ENCODE measurements around the gene RIPOR3. TPM values are rescaled to one million over a fixed set of nuclear protein-coding genes. Genes with fewer than 3 reads are reported as not detected.
"Not testable (repeated sequence)": the region's sequence is repeated elsewhere in the genome, so short reads cannot be mapped to it uniquely, and the experiment has no call there.

Gene RIPOR3
- polyA plus RNA-seq, 3 donors, result 5.4 to 10.8 (median 5.5) TPM

DNA sequence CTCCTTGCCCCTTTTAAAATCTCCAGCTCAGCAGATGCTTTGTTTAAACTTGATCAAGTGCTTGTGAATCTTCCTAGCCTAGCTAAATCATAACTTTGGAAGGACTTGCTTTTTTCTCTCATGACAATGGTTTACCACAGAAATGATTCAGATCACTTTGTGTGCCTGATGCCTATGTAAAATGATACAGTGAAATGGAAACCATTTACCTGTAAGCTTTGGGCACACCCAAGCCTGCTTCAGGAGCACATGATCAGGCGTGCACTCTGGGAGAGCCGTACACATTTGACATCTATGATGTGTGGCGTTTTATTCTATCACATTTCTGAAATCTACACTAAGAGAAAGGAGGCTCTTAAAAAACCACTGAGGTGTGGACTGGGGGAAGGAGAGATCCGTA, 140.1 kb downstream of the RIPOR3 start:
- no peak for DNase-seq (ENCODE audit: extremely low read depth in 1 of 11, low read depth in 9 of 11, low spot score in 4 of 11)

DNA sequence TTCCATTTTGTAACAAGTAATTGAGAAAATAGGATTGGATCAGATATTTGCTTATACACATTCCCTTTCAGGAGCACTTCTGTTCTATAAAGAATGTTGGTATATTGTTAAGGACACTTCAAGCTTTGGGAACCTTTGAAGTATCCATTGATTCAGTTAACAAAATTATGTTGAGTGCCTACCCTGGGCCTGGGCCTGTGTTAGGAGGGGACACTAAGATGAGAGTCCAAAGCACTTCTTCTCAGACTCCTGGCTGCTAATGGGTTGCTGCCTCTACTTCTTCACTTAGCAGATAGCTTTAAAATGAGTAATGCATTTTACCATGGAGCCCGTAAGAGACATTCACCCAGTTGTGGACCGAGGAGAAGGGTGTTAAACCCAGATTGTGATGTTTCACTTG, 140.8 kb downstream of the RIPOR3 start:
- DNase-seq (ENCODE audit: extremely low read depth in 1 of 11, low read depth in 9 of 11, low spot score in 4 of 11), result no peak

DNA sequence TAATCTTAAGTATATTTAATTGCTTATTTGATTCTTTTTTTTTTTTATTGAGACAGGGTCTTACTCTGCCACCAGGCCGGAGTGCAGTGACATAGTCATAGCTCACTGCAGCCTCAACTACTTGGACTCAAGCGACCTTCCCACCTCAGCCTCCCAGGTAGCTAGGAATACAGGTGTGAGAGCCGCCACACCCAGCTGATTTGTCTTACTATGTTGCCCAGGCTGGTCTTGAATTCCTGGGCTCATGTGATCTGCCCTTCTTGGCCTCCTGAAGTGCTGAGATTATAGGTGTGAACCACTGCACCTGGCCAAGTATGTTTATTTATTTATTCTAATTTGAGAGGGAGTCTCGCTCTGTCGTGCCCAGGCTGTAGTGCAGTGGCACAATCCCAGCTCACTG, 142.9 kb downstream of the RIPOR3 start:
- no peak for DNase-seq (ENCODE audit: extremely low read depth in 1 of 11, low read depth in 9 of 11, low spot score in 4 of 11)

DNA sequence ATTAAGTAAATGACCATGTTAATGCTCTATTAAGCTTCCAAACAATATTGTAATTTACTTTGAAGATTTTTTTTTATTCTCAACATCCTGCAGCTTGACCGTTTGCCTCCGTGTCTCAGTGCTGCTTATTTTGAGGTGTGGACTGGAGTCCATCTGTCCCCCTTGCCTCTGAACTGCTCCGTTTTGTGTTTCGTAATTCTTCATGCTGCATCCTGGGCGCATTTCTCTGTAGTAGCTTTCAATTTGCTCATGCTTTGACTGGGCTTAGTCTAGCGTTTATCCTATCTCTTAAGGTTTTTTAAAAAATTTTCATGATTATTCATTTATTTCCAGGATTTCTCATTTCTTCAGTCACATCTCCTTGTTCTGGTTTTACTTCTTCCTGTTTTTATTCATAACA, 143.4 kb downstream of the RIPOR3 start:
- no peak for DNase-seq (ENCODE audit: extremely low read depth in 1 of 11, low read depth in 9 of 11, low spot score in 4 of 11)

DNA sequence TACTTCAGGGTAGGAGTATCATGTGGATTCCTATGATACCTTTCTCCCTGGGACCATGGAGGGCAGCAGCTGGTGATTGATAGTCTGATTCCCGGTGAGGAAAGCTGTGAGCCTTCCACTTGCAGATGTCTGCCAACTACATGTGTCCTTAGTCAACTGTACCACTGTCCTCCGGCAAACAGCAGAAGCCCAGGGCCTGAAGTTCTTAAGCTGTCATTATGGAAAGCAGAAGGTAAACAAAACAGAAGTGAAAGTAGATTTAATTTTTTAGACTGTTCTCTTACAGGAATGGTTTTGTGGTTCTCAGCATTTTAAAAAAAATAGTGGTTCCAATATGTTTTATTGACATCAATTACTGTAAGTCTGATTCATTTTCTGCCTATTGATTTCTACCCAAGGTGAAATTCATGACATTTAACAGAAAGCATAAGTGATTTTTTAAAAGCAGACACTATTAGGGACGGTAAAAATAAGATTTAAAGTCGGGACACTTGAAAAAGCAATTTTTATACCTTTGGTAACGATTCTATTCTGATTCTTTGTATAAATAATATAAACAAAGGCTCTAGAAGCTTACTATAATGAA, 144.5 kb downstream of the RIPOR3 start:
- no peak for DNase-seq (ENCODE audit: extremely low read depth in 1 of 11, low read depth in 9 of 11, low spot score in 4 of 11)

DNA sequence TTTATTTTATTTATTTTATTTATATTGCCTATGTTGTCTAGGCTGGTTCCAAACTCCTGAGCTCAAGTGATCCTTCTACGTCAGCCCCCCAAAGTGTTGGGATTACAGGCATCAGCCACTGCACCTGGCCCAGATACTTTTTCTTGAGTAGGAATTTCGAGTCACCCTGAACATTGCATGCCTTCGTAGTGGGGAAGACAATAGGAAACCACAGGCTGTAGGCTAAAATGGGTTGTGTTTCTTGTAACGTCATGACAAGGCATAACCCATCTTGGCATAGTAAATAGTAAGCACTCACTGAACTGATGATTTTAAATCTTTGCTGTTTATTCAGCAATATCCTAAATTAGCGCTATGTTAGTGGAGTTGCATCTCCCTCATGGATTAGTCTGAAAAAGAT, 146.2 kb downstream of the RIPOR3 start:
- no peak for DNase-seq (ENCODE audit: extremely low read depth in 1 of 11, low read depth in 9 of 11, low spot score in 4 of 11)

DNA sequence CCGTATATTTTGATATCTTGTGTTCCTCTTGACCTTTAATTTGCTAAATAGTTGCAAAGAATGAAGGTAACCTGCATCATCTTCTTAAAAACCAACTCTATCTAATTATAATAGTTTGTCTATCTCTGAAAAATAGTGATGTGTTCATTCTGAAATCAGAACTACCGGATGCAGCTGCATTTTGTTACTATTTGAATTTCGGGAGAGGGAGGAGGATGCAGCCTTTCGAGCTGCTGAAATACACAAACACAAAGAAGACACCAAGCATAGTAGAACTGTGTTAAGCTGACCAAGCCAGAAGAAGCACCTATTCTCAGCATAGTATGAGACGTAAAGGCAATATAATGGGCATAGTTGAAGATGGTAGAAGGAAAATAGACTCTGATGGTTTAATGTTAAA, 148.0 kb downstream of the RIPOR3 start:
- DNase-seq (ENCODE audit: extremely low read depth in 1 of 11, low read depth in 9 of 11, low spot score in 4 of 11), result no peak

DNA sequence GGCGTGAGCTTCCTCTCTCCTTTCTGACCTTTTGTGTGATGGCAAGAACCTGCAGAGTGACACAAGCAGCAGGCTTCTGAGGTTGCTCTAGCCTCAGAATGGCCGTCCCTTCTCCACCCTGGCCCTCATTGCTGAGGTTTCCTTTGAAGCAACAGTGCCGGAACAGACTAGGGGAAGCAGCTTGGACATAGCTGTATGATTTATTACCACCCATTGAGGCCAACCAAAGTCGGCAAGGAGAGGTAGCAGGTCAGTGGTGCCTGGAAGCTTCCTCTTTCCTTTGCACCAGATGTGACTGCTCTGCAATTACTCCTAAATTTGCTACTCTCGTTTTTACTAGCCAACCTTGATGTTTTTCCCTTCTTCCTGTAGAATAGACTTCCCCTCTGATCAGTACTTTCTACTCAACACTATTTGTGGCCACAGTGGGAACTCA, 149.7 kb downstream of the RIPOR3 start:
- DNase-seq (ENCODE audit: extremely low read depth in 1 of 11, low read depth in 9 of 11, low spot score in 4 of 11), result no peak

DNA sequence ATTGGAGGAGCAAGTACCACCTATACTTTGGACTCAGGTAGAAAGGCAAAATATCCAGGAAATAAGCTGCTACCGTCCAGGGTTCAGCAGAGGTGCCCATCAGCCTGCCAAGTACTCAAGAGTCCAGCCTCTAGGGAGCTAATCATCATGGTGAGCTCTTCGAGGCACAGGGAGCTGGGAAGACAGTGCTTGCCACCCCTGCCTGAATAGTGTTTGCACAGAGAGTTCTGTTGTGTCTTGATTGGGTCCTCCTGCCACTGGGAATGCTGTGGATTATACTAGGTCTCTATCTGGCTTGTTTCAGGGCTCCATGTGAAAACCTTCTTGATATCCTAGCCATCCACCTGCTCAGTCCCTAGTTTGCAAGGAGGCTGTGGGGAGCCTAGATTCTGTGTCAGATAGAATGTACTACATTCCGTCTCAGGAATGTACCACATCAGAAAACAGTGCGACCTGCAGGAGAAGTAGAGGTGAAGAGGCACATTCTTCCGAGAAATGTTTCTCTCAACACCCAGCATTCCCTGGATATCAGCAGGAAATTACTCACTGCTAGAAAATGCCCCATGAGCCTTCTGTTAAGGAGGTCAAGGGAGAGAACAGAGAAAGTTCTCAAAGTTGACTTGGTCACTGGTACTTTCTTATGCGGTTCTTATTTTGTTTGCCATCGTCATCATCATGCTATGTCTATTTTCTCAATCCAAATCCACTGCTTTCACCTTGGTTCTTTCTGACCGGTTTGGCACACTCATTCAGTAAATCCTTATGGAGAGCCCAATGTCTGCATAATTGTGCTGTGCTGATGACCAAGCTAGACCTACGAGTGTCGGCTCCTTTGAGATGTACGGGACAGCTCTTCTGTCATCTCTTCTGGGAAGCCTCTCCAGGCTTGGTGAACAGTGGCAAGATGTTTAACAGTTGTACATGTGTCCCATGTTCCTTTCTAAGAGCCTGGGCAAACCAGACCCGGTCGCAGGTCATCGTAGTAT, 150.4 kb downstream of the RIPOR3 start:
- DNase-seq (ENCODE audit: extremely low read depth in 1 of 11, low read depth in 9 of 11, low spot score in 4 of 11), result no peak

DNA sequence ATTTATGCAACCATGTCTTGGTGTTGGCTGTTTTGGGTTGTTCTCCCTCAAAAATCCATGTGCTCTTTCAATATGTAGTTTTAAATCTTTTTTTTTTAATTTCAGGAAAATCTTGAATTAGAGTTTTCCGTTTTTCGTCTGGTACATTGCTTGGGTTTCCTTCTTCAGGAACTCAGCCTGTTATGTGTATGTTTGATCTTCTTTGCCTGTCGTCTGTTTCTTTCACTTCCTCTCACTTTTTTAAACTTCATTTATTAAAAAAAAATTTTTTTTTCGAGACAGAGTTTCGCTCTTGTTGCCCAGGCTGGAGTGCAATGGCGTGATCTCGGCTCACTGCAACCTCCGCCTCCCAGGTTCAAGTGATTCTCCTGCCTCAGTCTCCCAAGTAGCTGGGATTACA, 151.5 kb downstream of the RIPOR3 start:
- not testable (repeated sequence) for DNase-seq (ENCODE audit: extremely low read depth in 1 of 11, low read depth in 9 of 11, low spot score in 4 of 11)

DNA sequence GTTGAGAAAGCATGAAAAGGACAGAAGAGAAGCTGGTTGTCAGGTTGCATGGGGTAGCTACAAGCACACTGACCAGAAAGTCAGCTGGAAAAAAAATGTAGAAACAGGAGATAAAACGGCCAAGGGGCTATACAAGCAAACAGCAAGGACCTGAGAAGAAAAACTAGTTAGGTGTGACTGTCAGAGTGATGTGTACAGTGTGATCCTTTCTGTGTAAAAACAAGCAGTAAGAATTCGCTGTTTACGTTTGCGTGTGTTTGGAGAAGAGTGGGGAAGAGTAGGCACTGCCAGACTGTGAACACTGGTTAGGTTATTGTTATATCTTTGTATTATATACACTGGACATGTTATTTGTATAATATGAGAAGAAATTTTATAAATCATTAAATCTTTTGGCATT, 153.1 kb downstream of the RIPOR3 start:
- no peak for DNase-seq (ENCODE audit: extremely low read depth in 1 of 11, low read depth in 9 of 11, low spot score in 4 of 11)

DNA sequence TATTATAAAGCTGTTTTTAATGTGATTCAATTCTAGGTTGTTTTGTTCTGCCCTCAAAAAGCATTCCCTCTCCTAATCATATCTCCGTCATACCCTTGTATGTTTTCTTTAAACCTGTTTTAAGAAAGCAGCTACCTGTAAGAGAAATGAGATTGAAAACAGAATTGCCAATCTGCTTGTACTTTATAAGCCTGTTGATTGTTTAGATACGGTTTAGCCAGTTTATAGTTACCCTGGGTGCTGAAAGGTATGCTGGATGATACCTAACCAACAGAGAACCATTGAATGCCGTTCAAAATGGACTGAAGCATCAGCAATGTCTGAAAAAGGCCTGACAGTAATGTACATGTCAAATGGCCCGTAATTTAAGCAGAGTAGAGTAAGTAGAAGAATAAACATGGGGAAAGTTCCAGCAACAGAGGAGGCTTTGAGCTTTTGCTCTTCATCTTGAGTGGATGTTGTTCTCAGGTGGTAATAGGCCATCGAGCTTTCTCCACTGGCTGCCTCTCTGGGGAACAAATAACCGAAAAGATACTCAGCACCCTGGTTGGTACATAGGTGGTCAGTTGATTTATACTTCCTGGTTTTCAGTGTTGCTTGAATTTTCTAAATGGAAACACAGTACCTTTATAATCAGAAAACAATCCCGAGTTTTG, 153.7 kb downstream of the RIPOR3 start:
- DNase-seq (ENCODE audit: extremely low read depth in 1 of 11, low read depth in 9 of 11, low spot score in 4 of 11), result no peak

DNA sequence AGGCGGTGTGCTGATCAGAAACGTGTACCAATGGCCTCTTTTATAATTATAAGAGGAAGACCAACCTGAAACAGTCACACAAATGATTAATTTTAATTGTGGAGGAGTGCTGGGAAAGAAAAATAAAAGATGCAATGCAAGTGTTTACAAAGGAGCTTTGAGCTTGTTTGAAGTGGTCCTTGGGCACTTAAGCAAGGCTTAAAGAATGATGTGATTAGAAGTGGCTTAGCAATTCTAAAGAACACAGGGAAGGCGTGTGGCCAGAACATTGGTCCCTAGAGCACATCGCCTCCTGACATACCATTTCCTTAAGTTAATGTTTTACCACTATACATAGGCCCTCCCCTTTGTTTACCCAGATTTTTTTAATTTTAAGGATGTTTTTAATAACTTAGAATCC, 155.0 kb downstream of the RIPOR3 start:
- no peak for DNase-seq (ENCODE audit: extremely low read depth in 1 of 11, low read depth in 9 of 11, low spot score in 4 of 11)

Other genes starting within 250 kb of the RIPOR3 start
- gene PTPN1, start 181.2 kb downstream of the RIPOR3 start, polyA plus RNA-seq (ENCODE audit: insufficient read length in 3 of 3), result 10 to 100 TPM; 32.8 to 33.4 (median 32.8) TPM
- 10 to 100 TPM; 18.5 to 25.7 (median 20.5) TPM for gene PARD6B, start 40.0 kb upstream of the RIPOR3 start, polyA plus RNA-seq (ENCODE audit: insufficient read length in 3 of 3)
- 1 to 10 TPM; 4.6 to 5.9 (median 5.5) TPM for gene BCAS4, start 103.5 kb upstream of the RIPOR3 start, polyA plus RNA-seq (ENCODE audit: insufficient read length in 3 of 3)
- 100 to 1,000 TPM; 114 to 155 (median 130) TPM for gene ADNP, start 239.9 kb upstream of the RIPOR3 start, polyA plus RNA-seq (ENCODE audit: insufficient read length in 3 of 3)

All from renal cortex interstitium (tissue), 11 donors.